ENCODE data around the gene GBX1.

DNA sequence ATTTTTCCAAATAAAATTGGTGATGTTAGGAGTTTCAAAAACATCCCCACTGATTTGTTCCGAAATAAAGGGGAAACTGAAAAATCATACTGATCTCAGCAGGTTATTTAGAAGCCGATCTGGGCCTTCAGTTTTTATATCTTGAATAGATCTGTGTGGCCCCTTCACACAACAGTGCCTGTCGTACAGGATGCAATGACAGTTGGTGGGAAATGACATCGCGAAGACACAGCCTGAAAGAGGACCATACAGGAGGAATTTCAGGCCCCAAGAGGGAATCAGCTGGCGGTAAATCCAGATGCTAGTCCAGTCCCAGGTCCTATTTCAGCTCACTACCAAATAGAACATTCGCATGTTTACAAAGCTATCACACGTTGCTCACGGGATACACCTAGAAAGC, 39.8 kb upstream of the GBX1 start:
- TF ChIP-seq, protein P1, sequence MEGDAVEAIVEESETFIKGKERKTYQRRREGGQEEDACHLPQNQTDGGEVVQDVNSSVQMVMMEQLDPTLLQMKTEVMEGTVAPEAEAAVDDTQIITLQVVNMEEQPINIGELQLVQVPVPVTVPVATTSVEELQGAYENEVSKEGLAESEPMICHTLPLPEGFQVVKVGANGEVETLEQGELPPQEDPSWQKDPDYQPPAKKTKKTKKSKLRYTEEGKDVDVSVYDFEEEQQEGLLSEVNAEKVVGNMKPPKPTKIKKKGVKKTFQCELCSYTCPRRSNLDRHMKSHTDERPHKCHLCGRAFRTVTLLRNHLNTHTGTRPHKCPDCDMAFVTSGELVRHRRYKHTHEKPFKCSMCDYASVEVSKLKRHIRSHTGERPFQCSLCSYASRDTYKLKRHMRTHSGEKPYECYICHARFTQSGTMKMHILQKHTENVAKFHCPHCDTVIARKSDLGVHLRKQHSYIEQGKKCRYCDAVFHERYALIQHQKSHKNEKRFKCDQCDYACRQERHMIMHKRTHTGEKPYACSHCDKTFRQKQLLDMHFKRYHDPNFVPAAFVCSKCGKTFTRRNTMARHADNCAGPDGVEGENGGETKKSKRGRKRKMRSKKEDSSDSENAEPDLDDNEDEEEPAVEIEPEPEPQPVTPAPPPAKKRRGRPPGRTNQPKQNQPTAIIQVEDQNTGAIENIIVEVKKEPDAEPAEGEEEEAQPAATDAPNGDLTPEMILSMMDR (conservative IDR thresholded peaks at IDR 0.05; ENCODE audit: low read depth, low read length) = no peak
- TF ChIP-seq NFE2L2 (IDR thresholded peaks at IDR 0.05; ENCODE audit: low read depth, low read length) (no peak), RFX5 (IDR thresholded peaks at IDR 0.05; ENCODE audit: low read depth, low read length) (no peak), RAD21 (IDR thresholded peaks at IDR 0.05; ENCODE audit: low read length) (no peak), POLR2A (IDR thresholded peaks at IDR 0.05; ENCODE audit: low read depth, low read length) (no peak), BHLHE40 (IDR thresholded peaks at IDR 0.05; ENCODE audit: low read depth, low read length) (no peak), SMC3 (IDR thresholded peaks at IDR 0.05; ENCODE audit: low read depth, low read length) (no peak), RCOR1 (IDR thresholded peaks at IDR 0.05; ENCODE audit: insufficient replicate concordance, low read length) (no peak), MAFK (IDR thresholded peaks at IDR 0.05; ENCODE audit: low read depth, low read length) (no peak), MAZ (IDR thresholded peaks at IDR 0.05; ENCODE audit: borderline replicate concordance, low read depth, low read length) (no peak), MXI1 (IDR thresholded peaks at IDR 0.05; ENCODE audit: borderline replicate concordance, low read depth, low read length) (no peak)
